HepG2 (cell line): ENCODE results near the gene TNFRSF11A. TPM values are rescaled to one million over a fixed set of nuclear protein-coding genes. Genes with fewer than 3 reads are reported as not detected.

ENCODE experiments used
- ATF7-NPFF ChIP-seq: sonication (generic); formaldehyde crosslinking; IDR thresholded peaks from 2 replicates; pipeline ENCODE4 v1.8.1; 2023; ENCODE audit warnings: mild to moderate bottlenecking, low read depth, missing genetic modification reagents, moderate library complexity
- BORCS8-MEF2B ChIP-seq: sonication (generic); formaldehyde crosslinking; IDR thresholded peaks from 2 replicates; pipeline ENCODE4 v1.8.0; 2022; ENCODE audit warnings: mild to moderate bottlenecking, missing genetic modification reagents
- DDIT3 ChIP-seq: sonication (generic); formaldehyde crosslinking; IDR thresholded peaks from 2 replicates; pipeline ENCODE4 v1.4.0; 2020; ENCODE audit warnings: mild to moderate bottlenecking, missing genetic modification reagents
- FOSL1 ChIP-seq: sonication (generic); formaldehyde crosslinking; IDR thresholded peaks from 2 replicates; pipeline ENCODE4 v1.9.0; 2021; ENCODE audit warnings: missing genetic modification reagents, borderline replicate concordance
- HMG20B ChIP-seq: conservative IDR thresholded peaks from 2 replicates; pipeline ENCODE4 v1.6.1; 2016; ENCODE audit warnings: missing genetic modification reagents, missing compliant biosample characterization
- HNRNPUL1 ChIP-seq: fragments of 200-400 bp; formaldehyde crosslinking; IDR thresholded peaks from 2 replicates; pipeline ENCODE4 v1.6.1; 2017; ENCODE audit warnings: low read depth, mild to moderate bottlenecking, low read length, moderate library complexity
- KDM3A ChIP-seq: IDR thresholded peaks from 2 replicates; pipeline ENCODE4 v1.6.1; 2018; ENCODE audit warnings: low read depth, missing compliant biosample characterization
- MLLT10 ChIP-seq: sonication (generic); formaldehyde crosslinking; IDR thresholded peaks from 2 replicates; pipeline ENCODE4 v1.4.0; 2020; ENCODE audit warnings: missing genetic modification reagents
- POLR2A ChIP-seq, 2 experiments: IDR thresholded peaks; 2 replicates each; pipeline ENCODE4 v1.6.1; 2011; ENCODE audit warnings: low read depth in 2 of 2, low read length in 2 of 2, mild to moderate bottlenecking in 1 of 2, moderate library complexity in 1 of 2; ENCODE audit not compliant: insufficient read depth in 1 of 2
- SKIL ChIP-seq: sonication (generic); formaldehyde crosslinking; IDR thresholded peaks from 2 replicates; pipeline ENCODE4 v1.8.0; 2022; ENCODE audit warnings: missing genetic modification reagents, mild to moderate bottlenecking, moderate library complexity, borderline replicate concordance
- SMYD3 ChIP-seq: sonication (generic); formaldehyde crosslinking; IDR thresholded peaks from 2 replicates; pipeline ENCODE4 v1.8.1; 2023; ENCODE audit warnings: mild to moderate bottlenecking, missing genetic modification reagents
- TERF1 ChIP-seq: sonication (generic); formaldehyde crosslinking; IDR thresholded peaks from 2 replicates; pipeline ENCODE4 v1.8.0; 2022; ENCODE audit warnings: mild to moderate bottlenecking, missing genetic modification reagents, moderate library complexity
- U2AF1 ChIP-seq: fragments of 200-400 bp; formaldehyde crosslinking; optimal IDR thresholded peaks from 2 replicates; pipeline ENCODE3; 2017; ENCODE audit warnings: mild to moderate bottlenecking, low read depth, low read length
- ZFP41 ChIP-seq: sonication (generic); formaldehyde crosslinking; IDR thresholded peaks from 2 replicates; pipeline ENCODE4 v1.4.0; 2020; ENCODE audit warnings: mild to moderate bottlenecking, missing genetic modification reagents, borderline replicate concordance
- ZFX ChIP-seq: sonication (generic); formaldehyde crosslinking; IDR thresholded peaks from 2 replicates; pipeline ENCODE4 v1.4.0; 2020; ENCODE audit warnings: mild to moderate bottlenecking, low read depth, missing genetic modification reagents, moderate library complexity
- ZFYVE20 ChIP-seq: sonication (generic); formaldehyde crosslinking; IDR thresholded peaks from 2 replicates; pipeline ENCODE4 v1.8.0; 2023; ENCODE audit warnings: low read depth, mild to moderate bottlenecking, moderate library complexity, missing genetic modification reagents, borderline replicate concordance
- ZMAT3 ChIP-seq: sonication (generic); formaldehyde crosslinking; conservative IDR thresholded peaks from 2 replicates; pipeline ENCODE4 v1.7.0; 2021; ENCODE audit warnings: missing genetic modification reagents
- ZNF124 ChIP-seq: sonication (generic); formaldehyde crosslinking; IDR thresholded peaks from 2 replicates; pipeline ENCODE4 v1.4.0; 2020; ENCODE audit warnings: missing genetic modification reagents
- ZNF225 ChIP-seq: sonication (generic); formaldehyde crosslinking; IDR thresholded peaks from 2 replicates; pipeline ENCODE4 v1.4.0; 2020; ENCODE audit warnings: mild to moderate bottlenecking, missing genetic modification reagents
- ZNF251 ChIP-seq: sonication (generic); formaldehyde crosslinking; IDR thresholded peaks from 2 replicates; pipeline ENCODE4 v1.9.0; 2021; ENCODE audit warnings: mild to moderate bottlenecking, missing genetic modification reagents
- ZNF484 ChIP-seq: sonication (generic); formaldehyde crosslinking; IDR thresholded peaks from 2 replicates; pipeline ENCODE4 v1.5.1; 2020; ENCODE audit warnings: mild to moderate bottlenecking, low read depth, missing genetic modification reagents, borderline replicate concordance
- ZNF501 ChIP-seq: sonication (generic); formaldehyde crosslinking; IDR thresholded peaks from 2 replicates; pipeline ENCODE4 v1.5.1; 2020; ENCODE audit warnings: mild to moderate bottlenecking, moderate library complexity, missing genetic modification reagents
- ZNF850 ChIP-seq: sonication (generic); formaldehyde crosslinking; conservative IDR thresholded peaks from 2 replicates; pipeline ENCODE4 v1.9.0; 2021; ENCODE audit warnings: mild to moderate bottlenecking, missing genetic modification reagents
- polyA plus RNA-seq, 8 experiments: library from polyadenylated mRNA; depleted of rRNA in 3 of 8; stranded (reverse) in 7 of 8; unstranded in 1 of 8; fragments of >200 nt; fragmentation: Illumina TruSeq in 4 of 8; extraction: Trizol in 4 of 8; gene quantifications; 2 replicates each; pipeline versions ENCODE4 v1.2.1 to v1.2.3, GENCODE V29; 2011 to 2016; ENCODE audit warnings: low read depth in 4 of 8, missing spikeins in 1 of 8, mixed read lengths in 1 of 8; ENCODE audit not compliant: insufficient read depth in 1 of 8
- total RNA-seq, 5 experiments: library from RNA; depleted of rRNA; stranded (reverse); fragments of >200 nt; fragmentation: Illumina TruSeq; extraction: Trizol; gene quantifications; 2 replicates each; pipeline ENCODE4 v1.2.3, GENCODE V29; 2016; ENCODE audit warnings: low read depth in 1 of 5
- TF ChIP-seq, protein P1 (sequence below): IDR thresholded peaks from 2 replicates; pipeline ENCODE4 v1.4.0; 2020; ENCODE audit warnings: mild to moderate bottlenecking, missing genetic modification reagents

TNFRSF11A gene
- total and polyA plus RNA-seq, 2 of the 13 experiments (the other 11 are each of a cell fraction or from before 2014, with no cell fraction given): 4.6 to 6.4 TPM

DNA sequence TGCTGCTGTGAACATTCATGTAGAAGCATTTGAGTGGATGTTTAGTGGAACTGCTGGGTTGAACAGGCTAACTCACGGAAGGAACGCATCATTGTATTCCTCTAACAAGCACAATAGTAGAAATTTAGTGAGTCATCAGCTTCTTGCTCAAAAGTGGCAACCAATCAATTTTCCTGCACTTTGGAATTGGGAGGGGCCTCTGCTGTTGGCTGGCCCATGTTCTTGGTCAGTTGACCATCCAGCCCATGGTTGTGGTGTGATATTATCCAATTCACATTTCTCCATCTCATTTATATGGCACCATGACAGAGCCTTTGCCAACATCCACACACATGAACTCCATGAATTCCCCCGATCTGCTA is 95.0 kb downstream of the TNFRSF11A start (continued):
- no peak for TF ChIP-seq ZNF850 (CRISPR knock-in tag)
- no peak for TF ChIP-seq MLLT10 (CRISPR knock-in tag)
- no peak for TF ChIP-seq ATF7-NPFF (CRISPR knock-in tag)
- TF ChIP-seq ZMAT3: no peak
- no peak for TF ChIP-seq ZNF501 (CRISPR knock-in tag)
- TF ChIP-seq ZFP41: no peak
- TF ChIP-seq SMYD3 (CRISPR knock-in tag): no peak
- TF ChIP-seq ZNF124 (CRISPR knock-in tag): no peak
- TF ChIP-seq DDIT3 (CRISPR knock-in tag): no peak
- no peak for TF ChIP-seq ZNF251 (CRISPR knock-in tag)
- TF ChIP-seq POLR2A (IDR thresholded peaks at IDR 0.05; ENCODE audit: insufficient read depth in 1 of 2, low read depth in 2 of 2, low read length in 2 of 2): peak; percentile 43 to 46; a peak in 2 of 4 replicates
- TF ChIP-seq SKIL (CRISPR knock-in tag): no peak
- TF ChIP-seq ZNF225: no peak
- TF ChIP-seq HNRNPUL1: no peak
- no peak for TF ChIP-seq U2AF1
- peak; percentile 86 for TF ChIP-seq FOSL1 (CRISPR knock-in tag)
- TF ChIP-seq KDM3A: no peak
- TF ChIP-seq BORCS8-MEF2B (CRISPR knock-in tag): no peak
- no peak for TF ChIP-seq ZNF484 (CRISPR knock-in tag)
- TF ChIP-seq ZFYVE20 (CRISPR knock-in tag): no peak
- no peak for TF ChIP-seq HMG20B (CRISPR knock-in tag)
- TF ChIP-seq ZFX (CRISPR knock-in tag): no peak
- TF ChIP-seq, protein P1, sequence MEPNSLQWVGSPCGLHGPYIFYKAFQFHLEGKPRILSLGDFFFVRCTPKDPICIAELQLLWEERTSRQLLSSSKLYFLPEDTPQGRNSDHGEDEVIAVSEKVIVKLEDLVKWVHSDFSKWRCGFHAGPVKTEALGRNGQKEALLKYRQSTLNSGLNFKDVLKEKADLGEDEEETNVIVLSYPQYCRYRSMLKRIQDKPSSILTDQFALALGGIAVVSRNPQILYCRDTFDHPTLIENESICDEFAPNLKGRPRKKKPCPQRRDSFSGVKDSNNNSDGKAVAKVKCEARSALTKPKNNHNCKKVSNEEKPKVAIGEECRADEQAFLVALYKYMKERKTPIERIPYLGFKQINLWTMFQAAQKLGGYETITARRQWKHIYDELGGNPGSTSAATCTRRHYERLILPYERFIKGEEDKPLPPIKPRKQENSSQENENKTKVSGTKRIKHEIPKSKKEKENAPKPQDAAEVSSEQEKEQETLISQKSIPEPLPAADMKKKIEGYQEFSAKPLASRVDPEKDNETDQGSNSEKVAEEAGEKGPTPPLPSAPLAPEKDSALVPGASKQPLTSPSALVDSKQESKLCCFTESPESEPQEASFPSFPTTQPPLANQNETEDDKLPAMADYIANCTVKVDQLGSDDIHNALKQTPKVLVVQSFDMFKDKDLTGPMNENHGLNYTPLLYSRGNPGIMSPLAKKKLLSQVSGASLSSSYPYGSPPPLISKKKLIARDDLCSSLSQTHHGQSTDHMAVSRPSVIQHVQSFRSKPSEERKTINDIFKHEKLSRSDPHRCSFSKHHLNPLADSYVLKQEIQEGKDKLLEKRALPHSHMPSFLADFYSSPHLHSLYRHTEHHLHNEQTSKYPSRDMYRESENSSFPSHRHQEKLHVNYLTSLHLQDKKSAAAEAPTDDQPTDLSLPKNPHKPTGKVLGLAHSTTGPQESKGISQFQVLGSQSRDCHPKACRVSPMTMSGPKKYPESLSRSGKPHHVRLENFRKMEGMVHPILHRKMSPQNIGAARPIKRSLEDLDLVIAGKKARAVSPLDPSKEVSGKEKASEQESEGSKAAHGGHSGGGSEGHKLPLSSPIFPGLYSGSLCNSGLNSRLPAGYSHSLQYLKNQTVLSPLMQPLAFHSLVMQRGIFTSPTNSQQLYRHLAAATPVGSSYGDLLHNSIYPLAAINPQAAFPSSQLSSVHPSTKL: peak; percentile 76
- no peak for TF ChIP-seq TERF1 (CRISPR knock-in tag)
